LoVo (cell line): ENCODE measurements around the gene GALE.
"Not testable (repeated sequence)": the region's sequence is repeated elsewhere in the genome, so short reads cannot be mapped to it uniquely, and the experiment has no call there.

ENCODE experiments used
- DNase-seq: peaks from one replicate; pipeline ENCODE4 v3.0.0-alpha.2; 2016; ENCODE audit warnings: low spot score

Gene GALE

DNA sequence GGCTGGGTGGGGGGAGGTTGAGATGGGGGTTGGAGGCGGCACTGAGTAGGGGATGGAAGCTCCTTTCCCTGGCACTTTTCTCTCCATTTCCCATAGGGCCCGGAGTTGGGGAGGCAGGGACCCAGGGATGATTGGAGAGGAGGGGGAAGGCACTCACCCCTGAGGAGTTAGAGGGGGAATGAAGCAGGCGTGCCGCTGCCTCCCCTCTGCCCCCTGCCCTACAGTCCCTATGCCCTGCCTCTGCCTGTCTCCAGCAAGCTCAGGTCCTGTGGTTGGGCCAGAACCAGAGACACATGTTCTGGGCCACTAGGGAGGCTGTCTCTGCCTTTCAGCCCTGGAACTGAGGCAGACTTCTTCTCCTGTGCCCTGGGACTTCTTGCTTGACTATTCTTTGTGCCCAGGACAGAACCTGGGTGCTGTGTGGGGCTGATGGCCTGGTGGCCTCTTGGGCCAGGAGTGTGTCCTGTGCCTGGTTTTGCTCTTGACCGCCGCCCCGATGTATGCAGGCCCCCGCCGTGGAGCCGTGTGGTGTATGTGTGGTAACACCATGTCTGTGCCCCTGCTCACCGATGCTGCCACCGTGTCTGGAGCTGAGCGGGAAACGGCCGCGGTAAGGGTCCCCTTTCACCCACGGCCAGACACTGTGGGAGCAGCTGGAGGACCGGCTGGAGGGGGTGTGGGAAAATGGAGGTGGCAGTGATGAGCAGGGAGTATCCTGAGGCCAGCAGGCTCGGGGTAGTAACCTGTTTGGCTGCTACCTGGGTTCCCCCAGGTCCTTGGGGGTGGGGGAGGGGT is 8.2 kb downstream of the GALE start:
- no peak for DNase-seq

DNA sequence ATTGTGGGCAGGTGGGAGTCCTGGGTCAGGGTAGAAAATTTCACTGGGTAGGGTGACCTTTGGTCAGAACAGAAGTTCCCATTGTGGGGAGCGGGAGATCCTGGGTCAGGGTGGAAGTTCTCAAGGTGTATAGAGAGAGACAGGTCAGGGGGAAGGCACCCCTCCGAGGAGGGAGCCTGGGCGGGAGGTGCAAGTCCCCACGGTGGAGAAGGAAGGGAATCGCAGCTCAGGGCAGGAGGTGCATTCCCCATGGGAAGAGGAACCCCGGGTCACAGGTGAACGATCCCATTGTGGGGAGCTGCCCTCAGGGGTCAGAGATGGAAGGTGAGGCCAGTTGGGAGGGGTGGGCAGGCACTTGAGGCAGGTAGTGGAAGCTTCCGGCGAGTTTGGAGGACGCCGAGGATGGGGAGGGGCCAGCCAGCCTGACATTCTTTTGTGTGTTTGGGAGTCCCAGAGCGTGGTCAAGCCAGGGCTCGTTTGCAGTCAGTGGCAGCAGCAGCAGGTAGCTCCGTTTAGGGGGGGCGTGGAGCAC is 9.0 kb downstream of the GALE start:
- DNase-seq = peak; percentile 53

DNA sequence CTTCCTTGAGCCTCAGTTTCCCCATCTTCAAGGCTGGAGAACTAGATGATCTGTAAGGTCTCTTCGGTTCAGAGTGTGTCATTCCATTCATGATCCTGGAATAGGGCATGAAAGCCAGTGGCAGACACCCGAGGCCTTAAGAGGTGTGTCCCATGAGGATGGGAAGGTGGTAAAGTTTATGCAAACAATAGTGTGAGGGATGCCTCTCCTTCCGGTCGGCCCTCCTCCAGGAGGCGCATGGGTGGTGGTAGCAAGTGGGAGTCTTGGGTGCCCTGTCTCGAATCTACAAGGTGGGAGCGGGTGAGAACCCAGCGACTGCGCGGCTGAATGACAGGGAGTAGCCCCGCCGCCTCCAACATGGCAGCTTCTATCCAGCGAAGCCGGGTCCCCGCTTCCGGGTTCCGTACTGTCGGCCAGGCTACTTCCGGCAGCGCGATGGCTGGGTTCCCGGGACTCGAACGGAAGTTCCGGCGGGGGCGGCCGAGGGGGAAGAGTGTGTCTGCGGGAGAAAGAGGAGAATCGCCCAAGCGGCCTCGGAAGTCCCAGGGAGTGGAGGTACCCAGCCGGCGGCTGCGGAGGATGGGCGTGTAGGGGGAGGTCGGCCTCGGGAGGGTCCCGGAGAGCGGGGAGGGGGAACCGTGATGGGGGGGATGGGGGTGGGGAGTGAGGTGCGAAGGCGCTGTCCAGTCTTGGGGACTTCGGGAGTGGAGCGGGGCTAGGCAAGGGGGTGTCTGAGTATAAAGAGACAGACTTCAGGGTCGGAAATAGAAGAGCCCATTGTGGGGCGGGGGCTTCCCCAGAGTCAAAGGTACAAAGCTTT is 9.6 kb downstream of the GALE start, which contains the start of gene LYPLA2:
LYPLA2 (plus strand) TSS at position 450 of the 820 bp plus-strand sequence. CDS start 1,538 bp downstream, outside the sequence.
- peak; percentile 91 for DNase-seq

DNA sequence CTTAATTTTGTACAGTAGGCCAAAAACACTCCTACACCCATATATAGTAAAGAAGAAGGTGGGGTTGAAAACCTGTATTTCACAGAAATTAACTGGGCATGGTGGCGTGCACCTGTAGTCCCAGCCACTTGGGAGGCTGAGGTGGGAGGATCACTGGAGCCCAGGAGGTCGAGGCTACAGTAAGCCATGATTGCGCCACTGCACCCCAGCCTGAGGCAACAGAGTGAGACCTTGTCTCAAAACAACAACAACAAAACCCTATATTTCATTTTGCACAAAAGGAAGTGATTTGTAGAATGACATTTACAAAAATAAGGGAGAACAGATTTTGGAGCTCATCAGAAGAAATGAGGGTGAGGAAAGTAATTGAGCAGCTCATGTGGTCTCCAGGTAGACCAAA is 11.9 kb downstream of the GALE start:
- DNase-seq = no peak

DNA sequence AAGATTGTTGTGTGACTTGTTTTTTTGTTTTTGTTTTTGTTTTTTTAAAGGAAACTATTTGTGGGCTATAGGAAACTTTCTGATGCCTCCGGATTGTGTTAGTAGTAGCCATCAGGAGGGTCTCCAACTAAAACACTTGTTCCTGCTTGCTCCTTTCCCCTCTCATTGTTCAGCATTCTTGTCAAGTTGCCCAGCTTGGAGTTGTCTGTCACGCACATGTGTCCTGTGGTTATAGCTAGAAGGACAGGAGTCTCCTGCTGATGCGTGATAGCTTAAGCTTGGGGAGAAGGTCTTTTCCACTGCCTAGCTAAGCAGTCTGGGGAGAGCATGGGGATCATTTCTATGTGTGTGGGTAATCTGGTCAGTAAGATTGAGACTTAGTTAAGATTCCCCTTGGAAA is 12.9 kb downstream of the GALE start:
- DNase-seq = no peak

DNA sequence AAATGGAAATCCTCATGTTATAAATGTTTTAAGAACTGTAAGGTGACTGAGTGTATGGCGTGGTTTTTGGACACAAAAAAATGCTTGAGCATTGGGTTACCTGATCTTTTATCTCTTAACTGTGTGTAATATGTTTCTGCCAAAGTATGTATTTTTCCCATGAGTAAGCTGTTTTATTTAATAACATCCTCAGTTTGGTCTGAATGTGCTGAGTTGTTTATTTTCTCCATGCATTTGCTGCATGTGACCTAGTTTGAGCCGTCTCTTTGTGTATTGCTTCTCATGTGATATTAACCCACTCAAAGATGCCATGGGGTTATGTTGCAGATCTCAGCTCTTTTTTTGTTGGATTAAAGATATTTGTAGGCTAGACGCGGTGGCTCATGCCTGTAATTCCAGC is 15.7 kb downstream of the GALE start:
- DNase-seq = no peak

DNA sequence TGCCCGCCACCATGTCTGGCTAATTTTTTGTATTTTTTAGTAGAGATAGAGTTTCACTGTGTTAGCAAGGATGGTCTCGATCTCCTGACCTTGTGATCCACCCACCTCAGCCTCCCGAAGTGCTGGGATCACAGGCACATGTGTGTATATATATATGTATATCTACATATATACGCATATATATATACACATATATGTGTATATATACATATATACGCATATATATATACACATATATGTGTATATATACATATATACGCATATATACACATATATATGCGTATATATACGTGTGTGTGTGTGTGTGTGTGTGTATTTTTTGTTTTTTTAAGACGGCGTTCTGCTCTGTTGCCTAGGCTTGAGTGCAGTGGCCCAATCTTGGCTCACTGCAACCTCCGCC is 17.4 kb downstream of the GALE start:
- DNase-seq = not testable (repeated sequence)

DNA sequence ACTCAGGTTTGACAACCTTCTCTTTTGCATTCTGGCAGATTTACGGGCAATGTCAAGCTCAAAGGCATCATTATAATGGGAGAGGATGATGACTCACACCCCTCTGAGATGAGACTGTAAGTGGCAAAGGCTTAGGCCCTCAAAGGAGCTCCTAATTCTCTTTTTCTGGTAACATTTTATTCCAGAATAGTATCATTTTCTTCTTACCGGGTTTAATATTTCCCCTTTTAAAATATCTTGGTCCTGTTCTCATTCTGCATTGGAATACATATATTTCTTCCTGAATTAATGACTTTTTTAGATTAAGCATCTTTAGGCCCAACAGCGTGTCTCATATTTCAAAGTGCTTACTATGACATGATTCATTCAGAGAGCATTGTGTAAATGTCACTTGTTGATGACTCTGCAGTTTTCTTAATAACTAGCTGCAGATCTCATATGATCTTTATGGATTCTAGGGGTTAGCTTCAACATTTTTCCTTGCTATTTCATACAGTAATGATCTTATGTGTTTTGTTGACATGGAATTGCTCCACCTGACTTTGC is 20.7 kb downstream of the GALE start:
- DNase-seq = no peak

DNA sequence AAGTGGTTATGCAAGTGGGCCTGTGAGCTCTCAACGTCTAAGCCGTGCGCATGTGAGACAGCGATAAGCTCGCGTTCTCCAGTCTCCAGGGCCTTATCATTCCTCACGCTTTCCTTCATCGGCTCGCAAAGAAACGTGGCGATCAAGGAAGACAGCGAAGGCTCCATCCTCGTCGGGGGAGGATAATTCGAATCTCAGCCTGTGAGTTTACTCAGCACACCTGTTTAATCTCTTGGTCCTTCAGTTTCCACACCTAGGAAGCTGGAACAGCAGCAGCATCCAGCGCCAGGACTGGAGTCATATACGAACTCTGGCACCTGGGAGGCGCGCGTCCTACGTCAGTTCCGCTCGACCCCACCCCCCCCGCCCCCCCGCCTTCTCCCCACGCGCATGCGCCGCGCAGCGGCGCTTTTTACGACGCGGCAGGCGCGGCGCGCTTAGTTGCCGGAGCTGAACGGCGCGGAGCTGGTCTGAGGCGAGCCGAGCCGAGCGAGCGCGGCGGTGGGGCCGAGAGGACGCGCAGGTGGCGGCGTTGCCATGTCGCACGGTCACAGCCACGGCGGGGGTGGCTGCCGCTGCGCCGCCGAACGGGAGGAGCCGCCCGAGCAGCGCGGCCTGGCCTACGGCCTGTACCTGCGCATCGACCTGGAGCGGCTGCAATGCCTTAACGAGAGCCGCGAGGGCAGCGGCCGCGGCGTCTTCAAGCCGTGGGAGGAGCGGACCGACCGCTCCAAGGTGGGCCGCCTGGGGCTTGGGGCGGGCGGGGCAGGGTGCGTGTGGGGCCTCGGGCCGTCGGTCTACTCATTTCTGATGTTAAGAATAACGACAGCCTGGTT is 22.4 kb downstream of the GALE start, which contains the start of gene PITHD1:
PITHD1 (plus strand) TSS at position 440 of the 836 bp plus-strand sequence; CDS start at position 538, 98 bp downstream.
- peak; percentile 88 for DNase-seq

DNA sequence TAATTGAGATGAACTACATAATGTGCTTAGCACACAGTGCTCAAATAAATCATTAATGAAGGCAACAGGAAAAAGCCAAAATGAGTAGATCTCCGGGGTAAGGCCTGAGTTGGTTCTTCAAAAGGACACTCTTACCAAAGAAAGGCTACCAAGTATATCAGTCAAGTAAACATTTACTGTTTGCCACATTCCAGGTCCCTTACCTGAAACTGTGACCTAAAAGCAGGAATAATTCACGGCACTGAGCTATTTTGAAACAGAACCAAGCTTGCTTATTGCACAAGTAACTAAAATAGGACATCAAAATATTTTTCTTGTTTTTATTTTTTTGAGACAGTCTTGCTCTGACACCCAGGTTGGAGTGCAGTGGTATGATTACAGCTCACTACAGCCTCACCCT is 24.3 kb downstream of the GALE start:
- DNase-seq = no peak

DNA sequence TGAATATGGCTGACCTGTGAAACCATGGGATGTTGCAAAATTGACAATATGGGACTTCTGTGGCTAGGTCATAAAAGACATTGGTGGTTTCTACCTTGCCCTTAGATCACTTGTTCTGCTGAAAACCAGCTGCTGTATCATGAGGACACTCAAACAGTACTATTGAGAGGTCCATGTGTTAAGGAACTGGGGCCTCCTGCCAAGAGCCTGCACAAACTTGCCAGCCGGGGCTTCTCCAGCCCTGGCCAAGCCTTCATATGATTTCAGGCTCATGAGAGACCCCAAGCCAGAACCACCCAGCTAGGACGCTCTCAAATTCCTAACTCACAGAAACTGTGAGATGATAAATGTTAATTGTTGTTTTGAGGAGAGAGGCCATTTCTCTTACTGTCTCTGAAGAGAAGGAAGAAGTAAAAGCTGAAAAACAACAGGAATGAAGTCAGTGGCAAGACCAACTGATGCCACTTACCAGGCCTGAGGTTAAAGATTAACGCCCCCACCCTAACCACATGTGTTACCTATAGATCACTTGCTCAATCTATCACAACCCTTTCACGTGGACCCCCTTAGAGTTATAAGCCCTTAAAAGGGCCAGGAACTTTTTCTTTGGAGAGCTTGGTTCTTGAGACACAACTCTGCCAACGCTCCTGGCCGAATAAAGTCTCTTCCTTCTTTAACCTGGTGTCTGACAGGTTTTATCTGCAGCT is 26.2 kb downstream of the GALE start:
- no peak for DNase-seq

DNA sequence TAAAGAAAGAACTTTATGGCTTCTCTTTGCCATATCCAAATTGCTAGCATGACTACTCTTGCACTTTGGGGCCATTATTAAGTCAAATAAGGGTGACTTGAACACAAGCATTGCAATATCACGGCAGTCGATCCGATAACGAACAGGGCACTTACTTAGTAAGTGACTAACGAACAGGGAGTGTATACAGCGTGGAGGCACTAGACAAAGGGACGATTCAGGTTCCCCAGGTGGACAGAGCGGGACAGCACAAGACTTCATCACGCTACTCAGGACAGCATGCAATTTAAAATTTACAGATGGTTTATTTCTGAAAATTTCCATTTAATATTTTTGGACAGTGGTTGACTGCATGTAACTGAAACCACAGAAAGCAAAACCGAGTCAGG is 27.7 kb downstream of the GALE start:
- DNase-seq = no peak

DNA sequence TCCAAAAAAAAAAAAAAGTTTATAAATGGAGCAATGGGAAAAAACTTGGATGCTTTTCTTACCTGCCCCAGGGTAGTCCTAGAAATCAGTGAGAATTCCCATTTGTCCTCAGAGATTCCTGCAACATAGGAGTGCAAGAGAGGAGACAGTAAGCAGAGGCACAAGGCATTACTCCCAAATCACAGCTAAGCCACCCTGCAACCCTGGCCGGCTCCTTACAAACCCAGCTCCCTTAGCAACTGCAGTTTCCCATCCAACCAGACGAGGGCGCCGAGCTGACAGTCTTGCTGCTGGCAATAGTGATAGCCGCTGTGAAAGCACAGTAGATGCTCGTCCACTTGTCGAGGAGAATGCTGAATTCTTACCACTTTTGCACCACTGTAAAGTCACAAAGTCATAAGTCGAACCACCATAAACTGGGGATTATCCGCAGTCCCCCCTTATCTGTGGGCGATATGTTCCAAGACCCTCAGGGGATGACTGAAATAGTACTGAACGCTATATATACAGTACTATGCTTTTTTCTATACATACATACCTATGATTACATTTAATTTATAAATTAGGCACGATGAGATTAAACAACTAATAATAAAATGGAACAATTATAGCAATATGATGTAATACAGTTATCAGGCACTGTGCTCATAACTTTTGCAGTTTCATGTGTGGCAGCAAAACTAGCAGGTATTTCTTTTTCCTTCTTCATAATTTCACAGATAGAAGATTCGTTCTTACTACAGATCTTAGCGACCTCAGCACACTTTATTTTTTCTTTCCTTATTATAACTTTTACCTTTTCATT is 28.3 kb downstream of the GALE start:
- peak; percentile 77 for DNase-seq

DNA sequence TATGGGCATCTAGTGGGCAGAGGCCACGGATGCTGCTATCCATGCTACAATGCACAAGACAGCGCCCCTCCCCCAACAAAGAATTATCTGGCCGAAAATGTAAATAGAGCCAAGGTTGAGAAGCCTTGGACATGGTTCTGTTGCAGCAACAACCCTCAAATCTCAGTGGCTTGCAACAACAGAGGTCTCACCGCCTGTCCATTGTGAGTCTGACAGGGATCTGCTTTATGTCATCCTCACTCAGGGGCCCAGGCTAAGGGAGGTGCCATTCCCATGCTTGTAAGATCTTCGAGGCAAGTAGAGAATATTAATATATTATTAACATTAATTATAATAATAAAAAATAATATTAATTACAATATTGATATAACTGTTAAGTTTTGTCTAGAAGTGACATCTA is 31.8 kb downstream of the GALE start:
- DNase-seq = no peak

DNA sequence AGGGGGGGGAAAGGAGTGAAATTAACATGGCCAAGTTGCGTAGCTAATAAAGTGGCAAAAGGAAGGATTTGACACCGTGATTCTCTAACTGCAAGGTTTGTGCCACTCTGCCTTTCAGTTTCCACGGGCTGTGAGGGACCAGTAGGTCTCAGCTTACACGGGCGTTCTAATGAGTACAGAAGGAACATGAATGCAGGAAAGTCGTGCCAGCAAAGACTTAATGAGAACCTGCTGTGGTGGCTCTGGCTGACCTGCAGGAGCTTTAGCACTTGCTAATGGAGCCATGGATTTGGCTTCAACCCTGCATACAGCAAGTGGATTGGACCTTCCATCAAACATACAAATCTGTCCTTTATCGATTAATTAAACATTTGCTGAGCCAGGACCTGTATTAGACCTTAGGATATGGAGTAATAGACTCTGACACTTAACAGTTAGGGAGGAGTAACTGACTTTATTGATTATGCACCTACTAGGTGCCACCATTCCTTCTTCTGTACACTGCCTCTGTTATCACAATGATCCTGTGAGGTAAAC is 37.4 kb downstream of the GALE start:
- DNase-seq = no peak

DNA sequence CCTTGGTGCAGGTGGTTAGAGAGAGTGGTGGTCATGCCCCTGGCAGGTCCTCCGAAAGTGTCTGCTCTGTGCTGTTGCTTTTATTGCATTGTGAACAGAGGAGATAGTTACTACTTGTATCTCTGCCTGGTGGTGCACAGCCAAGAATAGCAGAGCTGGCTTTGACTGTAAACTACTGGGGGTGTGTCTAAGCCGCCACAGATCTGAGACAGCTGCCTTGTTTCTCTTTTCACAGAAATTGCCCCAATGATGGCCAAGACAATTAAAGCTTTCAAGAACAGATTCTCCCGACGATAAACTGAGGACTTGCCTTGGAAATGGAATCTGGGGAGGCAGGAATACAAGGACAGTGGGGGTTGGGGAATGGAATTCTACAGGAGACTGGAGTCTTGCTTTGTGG is 41.3 kb downstream of the GALE start:
- DNase-seq = no peak

DNA sequence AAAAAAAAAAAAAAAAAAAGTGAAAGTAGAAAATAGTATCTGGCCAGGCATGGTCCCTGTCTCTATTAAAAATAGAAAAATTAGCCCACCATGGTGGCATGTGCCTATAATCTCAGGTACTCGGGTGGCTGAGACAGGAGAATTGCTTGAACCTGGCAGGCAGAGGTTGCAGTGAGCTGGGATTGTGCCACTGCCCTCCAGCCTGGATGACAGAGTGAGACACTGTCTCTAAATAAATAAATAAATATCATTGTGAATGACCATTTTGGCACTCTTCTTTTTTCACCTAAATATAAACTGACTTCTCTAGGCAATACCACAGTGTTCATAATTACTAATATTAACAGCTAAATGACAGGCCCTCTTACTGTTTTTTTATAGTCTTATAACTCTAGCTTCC is 42.7 kb downstream of the GALE start:
- DNase-seq = no peak

DNA sequence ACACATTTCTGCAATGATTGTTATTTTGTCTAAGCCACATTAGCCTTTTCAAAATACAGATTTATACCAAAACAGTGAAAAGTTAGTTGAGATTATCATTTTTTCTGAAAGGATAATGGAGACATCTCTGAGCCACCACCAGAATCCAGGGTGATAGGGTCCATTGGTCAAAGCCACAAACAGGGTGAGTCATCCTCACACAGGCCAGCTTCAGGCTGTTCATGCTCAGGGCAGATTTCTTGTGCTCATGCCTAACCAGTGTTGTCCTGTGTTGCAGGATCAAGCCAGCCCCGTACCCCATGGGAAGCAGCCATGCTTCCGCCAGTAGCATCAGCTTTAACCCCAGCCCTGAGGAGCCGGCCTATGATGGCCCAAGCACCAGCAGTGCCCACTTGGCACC is 43.9 kb downstream of the GALE start:
- DNase-seq = no peak

DNA sequence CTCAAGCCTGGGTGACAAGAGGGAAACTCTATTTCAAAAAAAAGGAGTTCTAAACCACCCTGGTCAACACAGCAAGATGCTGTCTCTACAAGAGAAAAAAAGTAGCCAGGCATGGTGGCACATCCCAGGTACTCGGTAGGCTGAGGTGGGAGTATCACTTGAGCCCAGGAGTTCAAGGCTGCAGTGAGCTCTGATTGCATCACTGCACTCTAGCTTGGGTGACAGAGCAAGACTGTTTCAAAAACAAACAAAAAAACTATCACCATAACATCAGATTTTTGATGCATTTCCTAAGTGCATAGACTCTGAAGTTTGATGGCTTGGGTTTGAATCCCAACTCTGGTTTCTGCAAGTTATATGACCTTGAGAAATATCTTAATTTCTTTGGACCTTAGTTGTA is 47.6 kb downstream of the GALE start:
- DNase-seq = no peak

DNA sequence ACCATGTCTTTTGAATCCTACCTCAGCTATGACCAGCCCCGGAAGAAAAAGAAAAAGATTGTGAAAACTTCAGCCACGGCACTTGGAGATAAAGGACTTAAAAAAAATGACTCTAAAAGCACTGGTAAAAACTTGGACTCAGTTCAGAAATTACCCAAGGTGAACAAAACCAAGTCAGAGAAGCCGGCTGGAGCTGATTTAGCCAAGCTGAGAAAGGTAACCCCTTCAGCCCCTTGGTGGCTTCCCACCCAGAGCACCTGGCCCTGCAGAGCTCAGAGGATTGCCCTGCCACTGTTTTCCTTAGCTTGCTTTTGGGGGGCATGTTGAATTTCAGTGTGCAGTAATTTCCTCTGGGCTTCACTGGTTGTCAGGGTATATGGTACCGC is 48.7 kb downstream of the GALE start:
- no peak for DNase-seq
